GM12801 (cell line): ENCODE results near the gene MEIS2.

Source experiments
- TF ChIP-seq, protein P1 (sequence below): IDR thresholded peaks from one replicate; pipeline ENCODE4 v1.5.1; 2011; ENCODE audit warnings: control low read depth; ENCODE audit not compliant: insufficient read length; ENCODE audit errors: extremely low read depth

MEIS2 gene

DNA sequence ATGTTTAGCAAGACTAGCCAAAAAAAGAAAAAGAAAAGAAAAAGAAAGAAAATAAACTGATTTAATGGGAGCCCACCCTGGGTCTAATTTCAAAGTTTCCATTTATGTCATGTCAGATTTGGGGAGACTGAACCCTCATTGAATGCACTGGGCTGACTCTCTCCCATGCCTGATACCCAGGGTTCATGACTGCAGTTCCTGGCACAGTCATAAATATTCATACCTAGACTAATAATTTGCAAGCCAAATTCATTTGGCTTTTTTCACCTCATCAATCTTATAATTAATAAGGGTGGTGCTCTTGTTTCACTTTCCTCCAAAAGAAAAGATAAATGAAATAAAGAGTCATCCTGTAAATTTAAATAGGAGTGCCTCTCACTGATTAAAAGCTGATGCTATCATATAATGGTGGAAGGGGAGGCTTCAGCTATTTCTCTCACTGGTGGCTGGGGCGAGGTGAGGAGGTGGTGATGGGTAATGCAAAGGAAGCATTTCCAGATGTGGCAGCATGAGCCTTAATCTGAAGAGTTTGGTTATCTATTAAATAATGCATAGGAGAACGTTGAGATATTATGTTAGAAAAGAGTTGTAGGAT is 224.5 kb downstream of the MEIS2 start:
- TF ChIP-seq, protein P1, sequence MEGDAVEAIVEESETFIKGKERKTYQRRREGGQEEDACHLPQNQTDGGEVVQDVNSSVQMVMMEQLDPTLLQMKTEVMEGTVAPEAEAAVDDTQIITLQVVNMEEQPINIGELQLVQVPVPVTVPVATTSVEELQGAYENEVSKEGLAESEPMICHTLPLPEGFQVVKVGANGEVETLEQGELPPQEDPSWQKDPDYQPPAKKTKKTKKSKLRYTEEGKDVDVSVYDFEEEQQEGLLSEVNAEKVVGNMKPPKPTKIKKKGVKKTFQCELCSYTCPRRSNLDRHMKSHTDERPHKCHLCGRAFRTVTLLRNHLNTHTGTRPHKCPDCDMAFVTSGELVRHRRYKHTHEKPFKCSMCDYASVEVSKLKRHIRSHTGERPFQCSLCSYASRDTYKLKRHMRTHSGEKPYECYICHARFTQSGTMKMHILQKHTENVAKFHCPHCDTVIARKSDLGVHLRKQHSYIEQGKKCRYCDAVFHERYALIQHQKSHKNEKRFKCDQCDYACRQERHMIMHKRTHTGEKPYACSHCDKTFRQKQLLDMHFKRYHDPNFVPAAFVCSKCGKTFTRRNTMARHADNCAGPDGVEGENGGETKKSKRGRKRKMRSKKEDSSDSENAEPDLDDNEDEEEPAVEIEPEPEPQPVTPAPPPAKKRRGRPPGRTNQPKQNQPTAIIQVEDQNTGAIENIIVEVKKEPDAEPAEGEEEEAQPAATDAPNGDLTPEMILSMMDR, result no peak

- TF ChIP-seq, protein P1, result no peak
These were observed 225.4 kb downstream of the MEIS2 start for GRCh38 chr15:36874930-36875329.

DNA sequence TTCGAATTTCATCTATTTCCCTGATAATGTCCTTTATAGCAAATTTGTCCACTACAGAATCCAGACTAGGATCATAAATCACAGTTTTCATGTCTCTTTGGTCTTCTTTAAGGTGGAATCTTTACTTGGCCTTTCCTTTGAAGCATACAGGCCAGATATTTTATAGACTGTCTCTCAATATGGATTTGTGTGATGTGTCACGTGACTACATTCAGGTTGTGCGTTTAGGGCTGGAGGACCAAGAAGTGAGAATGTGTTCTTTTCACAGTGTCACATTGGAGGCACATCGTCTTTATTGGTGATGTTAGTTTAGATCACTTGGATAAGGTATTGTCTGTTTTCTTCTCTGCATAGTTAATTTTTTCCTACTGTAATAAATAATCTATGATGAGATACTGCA is 232.9 kb downstream of the MEIS2 start:
- TF ChIP-seq, protein P1, result no peak

GRCh38 chr15:36866896-36867295 is 233.5 kb downstream of the MEIS2 start:
- TF ChIP-seq, protein P1, result no peak

DNA sequence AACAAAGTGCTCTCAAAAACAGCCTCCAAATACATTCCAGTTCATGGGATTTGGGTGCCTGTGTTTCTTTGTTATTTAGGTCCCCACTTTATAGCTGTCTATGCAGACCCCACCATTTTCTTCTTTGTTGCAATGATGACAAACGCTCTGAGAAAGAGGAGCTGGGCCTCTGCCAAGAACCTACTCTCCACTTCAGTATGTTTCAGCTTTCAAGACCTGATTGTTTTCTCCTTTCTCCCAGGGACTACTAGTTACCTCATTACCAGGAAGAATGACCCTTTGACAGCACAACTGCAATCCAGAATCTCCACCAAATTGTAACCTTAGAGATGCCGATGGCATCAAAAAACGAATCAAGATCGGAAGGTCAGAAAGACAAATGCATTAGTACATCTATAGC is 236.8 kb downstream of the MEIS2 start:
- TF ChIP-seq, protein P1, result no peak

DNA sequence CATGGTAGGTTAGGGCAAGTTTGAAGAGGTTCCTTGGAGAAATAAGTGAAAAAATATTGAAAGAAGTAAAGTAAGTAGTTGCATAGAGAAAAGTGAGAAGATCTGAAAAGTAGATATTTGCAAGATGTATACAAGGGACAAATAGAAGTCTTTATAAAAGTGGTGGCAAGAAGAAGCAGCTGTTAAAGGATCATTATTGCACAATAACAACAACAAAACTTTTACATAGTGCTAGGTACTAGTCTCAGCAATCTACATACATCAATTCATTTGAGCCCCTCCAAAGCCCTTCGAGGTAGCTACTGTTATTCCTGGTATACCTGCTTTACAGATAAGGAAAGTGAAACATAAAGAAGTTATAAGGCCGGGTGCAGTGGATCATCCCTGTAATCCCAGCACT is 239.6 kb downstream of the MEIS2 start:
- TF ChIP-seq, protein P1, result no peak

DNA sequence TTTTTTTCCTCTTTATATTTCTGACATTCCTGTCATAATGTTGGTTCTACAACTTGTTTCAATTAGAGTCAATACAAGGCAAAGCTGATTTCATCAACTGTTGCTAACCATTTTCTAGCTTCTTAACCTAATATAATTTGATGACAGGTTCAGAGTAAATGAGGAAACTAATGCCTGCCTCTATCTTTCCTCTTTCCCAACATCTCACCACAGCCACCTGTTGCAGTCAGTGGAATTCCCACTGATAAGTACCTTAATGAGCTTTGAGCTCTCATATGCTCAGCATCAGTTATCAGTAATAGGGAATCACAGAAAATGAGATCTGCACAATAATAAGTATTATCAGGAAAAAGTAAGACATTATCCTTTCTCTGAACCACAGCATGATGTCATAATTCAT is 241.9 kb downstream of the MEIS2 start:
- TF ChIP-seq, protein P1, result no peak
